GM18511 (cell line): Measurements from ENCODE around the gene KCND2.

Experiments used
- ATAC-seq: cut with Tn5 transposase; IDR thresholded peaks from one replicate; pipeline ENCODE4 v1.9.1; 2021; ENCODE audit warnings: mild to moderate bottlenecking, moderate library complexity; ENCODE audit not compliant: unreplicated experiment

The KCND2 gene

GRCh38 chr7:120582916-120583315 lies 309.9 kb downstream of the KCND2 start:
- no peak for ATAC-seq

GRCh38 chr7:120583899-120584586 lies 311.1 kb downstream of the KCND2 start:
- no peak for ATAC-seq

GRCh38 chr7:120586571-120586970 lies 313.6 kb downstream of the KCND2 start:
- ATAC-seq, result no peak

- ATAC-seq, result no peak
Observed at GRCh38 chr7:120587243-120587642, 314.3 kb downstream of the KCND2 start.

GRCh38 chr7:120588416-120588815 lies 315.4 kb downstream of the KCND2 start:
- ATAC-seq, result no peak

GRCh38 chr7:120588862-120589261 lies 315.9 kb downstream of the KCND2 start:
- ATAC-seq, result no peak

GRCh38 chr7:120600607-120601006 lies 327.6 kb downstream of the KCND2 start:
- ATAC-seq, result no peak

GRCh38 chr7:120603366-120603765 lies 330.4 kb downstream of the KCND2 start:
- no peak for ATAC-seq

GRCh38 chr7:120609136-120609753 lies 336.3 kb downstream of the KCND2 start:
- ATAC-seq, result no peak

- no peak for ATAC-seq
Observed at GRCh38 chr7:120611975-120612374, 339.0 kb downstream of the KCND2 start.

GRCh38 chr7:120615703-120616102 lies 342.7 kb downstream of the KCND2 start:
- peak; percentile 79 for ATAC-seq

GRCh38 chr7:120617275-120617674 lies 344.3 kb downstream of the KCND2 start:
- ATAC-seq, result peak; percentile 68

GRCh38 chr7:120628251-120628650 lies 355.3 kb downstream of the KCND2 start:
- ATAC-seq, result no peak

- ATAC-seq, result no peak
Observed at GRCh38 chr7:120639884-120640283, 366.9 kb downstream of the KCND2 start.

- ATAC-seq, result no peak
Observed at GRCh38 chr7:120645966-120646365, 373.0 kb downstream of the KCND2 start.

- ATAC-seq, result no peak
Observed at GRCh38 chr7:120654241-120654640, 381.3 kb downstream of the KCND2 start.

- no peak for ATAC-seq
Observed at GRCh38 chr7:120658516-120658915, 385.5 kb downstream of the KCND2 start.

GRCh38 chr7:120662291-120662690 lies 389.3 kb downstream of the KCND2 start:
- no peak for ATAC-seq

GRCh38 chr7:120665068-120665467 lies 392.1 kb downstream of the KCND2 start:
- no peak for ATAC-seq

- ATAC-seq, result no peak
Observed at GRCh38 chr7:120675076-120675475, 402.1 kb downstream of the KCND2 start.

- no peak for ATAC-seq
Observed at GRCh38 chr7:120677535-120677934, 404.6 kb downstream of the KCND2 start.

- ATAC-seq, result no peak
Observed at GRCh38 chr7:120680985-120681384, 408.0 kb downstream of the KCND2 start.

GRCh38 chr7:120684463-120684862 lies 411.5 kb downstream of the KCND2 start:
- no peak for ATAC-seq
